ENCODE data around the gene GRXCR1. TPM values are rescaled to one million over a fixed set of nuclear protein-coding genes. Genes with fewer than 3 reads are reported as not detected.

Gene GRXCR1
- total RNA-seq, 1 experiment from 2014 or later = not detected

DNA sequence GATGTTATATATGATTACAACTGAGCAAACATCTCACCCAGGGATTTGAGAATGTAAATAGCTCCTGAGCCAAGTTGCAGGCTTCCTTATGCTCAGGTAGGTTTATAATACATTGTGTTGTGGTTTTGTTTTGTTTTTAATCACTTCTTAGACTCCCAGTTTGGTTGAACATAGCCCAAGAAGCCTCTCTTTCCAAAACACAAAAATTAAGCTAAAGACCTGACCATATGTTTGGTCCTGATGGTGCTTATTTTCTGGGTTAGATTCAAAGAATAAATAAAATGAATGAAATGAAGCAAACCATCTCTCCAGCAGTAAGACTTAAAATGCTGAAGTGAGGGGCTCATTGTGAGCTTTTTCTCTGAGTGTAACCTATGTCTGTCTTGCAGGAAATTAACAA is 93.5 kb downstream of the GRXCR1 start:
- H3K36me3 Mint-ChIP-seq = peaks cover 16% of the 10 kb centered on the region
- DNase-seq (ENCODE audit: low spot score) (no peak), ATAC-seq (no peak)
- no peaks in the 10 kb centered on the region for H3K4me1 Mint-ChIP-seq
- no peak overlapping the region for H3K4me3 Mint-ChIP-seq
- H3K27ac Mint-ChIP-seq = no peak overlapping the region
- H3K27me3 Mint-ChIP-seq (ENCODE audit: low read depth) = peaks cover 2% of the 10 kb centered on the region; the same call in 1 of the 2 replicates
- ChIA-PET CTCF (no interaction called here), POLR2A (no interaction called here)
- TF ChIP-seq, protein P1, sequence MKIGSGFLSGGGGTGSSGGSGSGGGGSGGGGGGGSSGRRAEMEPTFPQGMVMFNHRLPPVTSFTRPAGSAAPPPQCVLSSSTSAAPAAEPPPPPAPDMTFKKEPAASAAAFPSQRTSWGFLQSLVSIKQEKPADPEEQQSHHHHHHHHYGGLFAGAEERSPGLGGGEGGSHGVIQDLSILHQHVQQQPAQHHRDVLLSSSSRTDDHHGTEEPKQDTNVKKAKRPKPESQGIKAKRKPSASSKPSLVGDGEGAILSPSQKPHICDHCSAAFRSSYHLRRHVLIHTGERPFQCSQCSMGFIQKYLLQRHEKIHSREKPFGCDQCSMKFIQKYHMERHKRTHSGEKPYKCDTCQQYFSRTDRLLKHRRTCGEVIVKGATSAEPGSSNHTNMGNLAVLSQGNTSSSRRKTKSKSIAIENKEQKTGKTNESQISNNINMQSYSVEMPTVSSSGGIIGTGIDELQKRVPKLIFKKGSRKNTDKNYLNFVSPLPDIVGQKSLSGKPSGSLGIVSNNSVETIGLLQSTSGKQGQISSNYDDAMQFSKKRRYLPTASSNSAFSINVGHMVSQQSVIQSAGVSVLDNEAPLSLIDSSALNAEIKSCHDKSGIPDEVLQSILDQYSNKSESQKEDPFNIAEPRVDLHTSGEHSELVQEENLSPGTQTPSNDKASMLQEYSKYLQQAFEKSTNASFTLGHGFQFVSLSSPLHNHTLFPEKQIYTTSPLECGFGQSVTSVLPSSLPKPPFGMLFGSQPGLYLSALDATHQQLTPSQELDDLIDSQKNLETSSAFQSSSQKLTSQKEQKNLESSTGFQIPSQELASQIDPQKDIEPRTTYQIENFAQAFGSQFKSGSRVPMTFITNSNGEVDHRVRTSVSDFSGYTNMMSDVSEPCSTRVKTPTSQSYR (CRISPR knock-in tag; IDR thresholded peaks at IDR 0.05) = no peak
- TF ChIP-seq, protein P2, sequence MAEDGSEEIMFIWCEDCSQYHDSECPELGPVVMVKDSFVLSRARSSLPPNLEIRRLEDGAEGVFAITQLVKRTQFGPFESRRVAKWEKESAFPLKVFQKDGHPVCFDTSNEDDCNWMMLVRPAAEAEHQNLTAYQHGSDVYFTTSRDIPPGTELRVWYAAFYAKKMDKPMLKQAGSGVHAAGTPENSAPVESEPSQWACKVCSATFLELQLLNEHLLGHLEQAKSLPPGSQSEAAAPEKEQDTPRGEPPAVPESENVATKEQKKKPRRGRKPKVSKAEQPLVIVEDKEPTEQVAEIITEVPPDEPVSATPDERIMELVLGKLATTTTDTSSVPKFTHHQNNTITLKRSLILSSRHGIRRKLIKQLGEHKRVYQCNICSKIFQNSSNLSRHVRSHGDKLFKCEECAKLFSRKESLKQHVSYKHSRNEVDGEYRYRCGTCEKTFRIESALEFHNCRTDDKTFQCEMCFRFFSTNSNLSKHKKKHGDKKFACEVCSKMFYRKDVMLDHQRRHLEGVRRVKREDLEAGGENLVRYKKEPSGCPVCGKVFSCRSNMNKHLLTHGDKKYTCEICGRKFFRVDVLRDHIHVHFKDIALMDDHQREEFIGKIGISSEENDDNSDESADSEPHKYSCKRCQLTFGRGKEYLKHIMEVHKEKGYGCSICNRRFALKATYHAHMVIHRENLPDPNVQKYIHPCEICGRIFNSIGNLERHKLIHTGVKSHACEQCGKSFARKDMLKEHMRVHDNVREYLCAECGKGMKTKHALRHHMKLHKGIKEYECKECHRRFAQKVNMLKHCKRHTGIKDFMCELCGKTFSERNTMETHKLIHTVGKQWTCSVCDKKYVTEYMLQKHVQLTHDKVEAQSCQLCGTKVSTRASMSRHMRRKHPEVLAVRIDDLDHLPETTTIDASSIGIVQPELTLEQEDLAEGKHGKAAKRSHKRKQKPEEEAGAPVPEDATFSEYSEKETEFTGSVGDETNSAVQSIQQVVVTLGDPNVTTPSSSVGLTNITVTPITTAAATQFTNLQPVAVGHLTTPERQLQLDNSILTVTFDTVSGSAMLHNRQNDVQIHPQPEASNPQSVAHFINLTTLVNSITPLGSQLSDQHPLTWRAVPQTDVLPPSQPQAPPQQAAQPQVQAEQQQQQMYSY (CRISPR knock-in tag; IDR thresholded peaks at IDR 0.05) = no peak
- TF ChIP-seq, protein P3, sequence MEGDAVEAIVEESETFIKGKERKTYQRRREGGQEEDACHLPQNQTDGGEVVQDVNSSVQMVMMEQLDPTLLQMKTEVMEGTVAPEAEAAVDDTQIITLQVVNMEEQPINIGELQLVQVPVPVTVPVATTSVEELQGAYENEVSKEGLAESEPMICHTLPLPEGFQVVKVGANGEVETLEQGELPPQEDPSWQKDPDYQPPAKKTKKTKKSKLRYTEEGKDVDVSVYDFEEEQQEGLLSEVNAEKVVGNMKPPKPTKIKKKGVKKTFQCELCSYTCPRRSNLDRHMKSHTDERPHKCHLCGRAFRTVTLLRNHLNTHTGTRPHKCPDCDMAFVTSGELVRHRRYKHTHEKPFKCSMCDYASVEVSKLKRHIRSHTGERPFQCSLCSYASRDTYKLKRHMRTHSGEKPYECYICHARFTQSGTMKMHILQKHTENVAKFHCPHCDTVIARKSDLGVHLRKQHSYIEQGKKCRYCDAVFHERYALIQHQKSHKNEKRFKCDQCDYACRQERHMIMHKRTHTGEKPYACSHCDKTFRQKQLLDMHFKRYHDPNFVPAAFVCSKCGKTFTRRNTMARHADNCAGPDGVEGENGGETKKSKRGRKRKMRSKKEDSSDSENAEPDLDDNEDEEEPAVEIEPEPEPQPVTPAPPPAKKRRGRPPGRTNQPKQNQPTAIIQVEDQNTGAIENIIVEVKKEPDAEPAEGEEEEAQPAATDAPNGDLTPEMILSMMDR (IDR thresholded peaks at IDR 0.05) = no peak
- no peak for TF ChIP-seq NR1H2 (CRISPR knock-in tag; IDR thresholded peaks at IDR 0.05)
- TF ChIP-seq, protein P4, sequence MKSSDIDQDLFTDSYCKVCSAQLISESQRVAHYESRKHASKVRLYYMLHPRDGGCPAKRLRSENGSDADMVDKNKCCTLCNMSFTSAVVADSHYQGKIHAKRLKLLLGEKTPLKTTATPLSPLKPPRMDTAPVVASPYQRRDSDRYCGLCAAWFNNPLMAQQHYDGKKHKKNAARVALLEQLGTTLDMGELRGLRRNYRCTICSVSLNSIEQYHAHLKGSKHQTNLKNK (CRISPR knock-in tag; IDR thresholded peaks at IDR 0.05) = no peak
- TF ChIP-seq RELA (CRISPR knock-in tag; IDR thresholded peaks at IDR 0.05; ENCODE audit: borderline replicate concordance) = no peak
- TF ChIP-seq, protein P5, sequence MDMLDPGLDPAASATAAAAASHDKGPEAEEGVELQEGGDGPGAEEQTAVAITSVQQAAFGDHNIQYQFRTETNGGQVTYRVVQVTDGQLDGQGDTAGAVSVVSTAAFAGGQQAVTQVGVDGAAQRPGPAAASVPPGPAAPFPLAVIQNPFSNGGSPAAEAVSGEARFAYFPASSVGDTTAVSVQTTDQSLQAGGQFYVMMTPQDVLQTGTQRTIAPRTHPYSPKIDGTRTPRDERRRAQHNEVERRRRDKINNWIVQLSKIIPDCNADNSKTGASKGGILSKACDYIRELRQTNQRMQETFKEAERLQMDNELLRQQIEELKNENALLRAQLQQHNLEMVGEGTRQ (CRISPR knock-in tag; IDR thresholded peaks at IDR 0.05) = no peak
- no peak for TF ChIP-seq CREM (CRISPR knock-in tag; IDR thresholded peaks at IDR 0.05)
- no peak for TF ChIP-seq ZNF138 (CRISPR knock-in tag; conservative IDR thresholded peaks at IDR 0.05)
- no peak for TF ChIP-seq SP1 (CRISPR knock-in tag; conservative IDR thresholded peaks at IDR 0.05)
- TF ChIP-seq FOXP1 (CRISPR knock-in tag; IDR thresholded peaks at IDR 0.05; ENCODE audit: borderline replicate concordance) = no peak
- TF ChIP-seq GRHL2 (CRISPR knock-in tag; IDR thresholded peaks at IDR 0.05; ENCODE audit: insufficient replicate concordance, severe bottlenecking) = no peak
- TF ChIP-seq, protein P6, sequence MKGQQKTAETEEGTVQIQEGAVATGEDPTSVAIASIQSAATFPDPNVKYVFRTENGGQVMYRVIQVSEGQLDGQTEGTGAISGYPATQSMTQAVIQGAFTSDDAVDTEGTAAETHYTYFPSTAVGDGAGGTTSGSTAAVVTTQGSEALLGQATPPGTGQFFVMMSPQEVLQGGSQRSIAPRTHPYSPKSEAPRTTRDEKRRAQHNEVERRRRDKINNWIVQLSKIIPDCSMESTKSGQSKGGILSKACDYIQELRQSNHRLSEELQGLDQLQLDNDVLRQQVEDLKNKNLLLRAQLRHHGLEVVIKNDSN (CRISPR knock-in tag; IDR thresholded peaks at IDR 0.05) = no peak
- TF ChIP-seq JUN (CRISPR knock-in tag; IDR thresholded peaks at IDR 0.05) = no peak
- no peak for TF ChIP-seq ZNF232 (CRISPR knock-in tag; IDR thresholded peaks at IDR 0.05)
- TF ChIP-seq NFATC4 (CRISPR knock-in tag; IDR thresholded peaks at IDR 0.05) = no peak
- no peak for TF ChIP-seq ELF4 (CRISPR knock-in tag; IDR thresholded peaks at IDR 0.05; ENCODE audit: low read depth)
- no peak for TF ChIP-seq PRRX2 (CRISPR knock-in tag; IDR thresholded peaks at IDR 0.05)
- H3K9me3 Mint-ChIP-seq = peaks cover 25% of the 10 kb centered on the region
